Caco-2 (cell line): ENCODE measurements around the gene UBL7. TPM values are rescaled to one million over a fixed set of nuclear protein-coding genes. Genes with fewer than 3 reads are reported as not detected.

ENCODE experiments used
- BruUV-seq: library from RNA; stranded (reverse); fragments of 400-500 nt; replicated peaks from 2 replicates; lab custom pipeline; 2021; lab: Mats Ljungman, UMichigan
- CTCF ChIA-PET: fragments of 300-600 bp; sonication (Branson Sonifier 250); formaldehyde crosslinking; loops from one replicate; lab custom pipeline; 2022; ENCODE audit warnings: antibody characterized with exemption; lab: Charles Lee
- POLR2A ChIA-PET: fragments of 300-600 bp; sonication (Branson Sonifier 250); formaldehyde crosslinking; loops from one replicate; lab custom pipeline; 2022; ENCODE audit warnings: antibody characterized with exemption; lab: Charles Lee
- DNase-seq, 2 experiments: peaks; one replicate each; pipeline versions ENCODE4 v3.0.0 to v3.0.0-alpha.2; 2020 to 2022
- H3K27me3 ChIP-seq: replicated peaks from 2 replicates; pipeline ENCODE4 v1.6.0; 2011; ENCODE audit warnings: low read length; ENCODE audit not compliant: control insufficient read depth, insufficient read depth
- H3K36me3 ChIP-seq: 2 replicates; pipeline ENCODE4 v1.5.1; 2011; ENCODE audit warnings: low read length; ENCODE audit not compliant: control insufficient read depth, insufficient read depth
- H3K4me1 ChIP-seq: fragments of 250-450 bp; sonication (Bioruptor Pico); 2 replicates; pipeline ENCODE4 v1.5.1; 2020; ENCODE audit warnings: mild to moderate bottlenecking
- H3K4me3 ChIP-seq: 2 replicates; pipeline ENCODE4 v1.5.1; 2011; ENCODE audit warnings: low read depth, mild to moderate bottlenecking, control low read depth, low read length
- H3K9me3 ChIP-seq: fragments of 250-450 bp; sonication (Bioruptor Pico); 2 replicates; pipeline ENCODE4 v1.5.1; 2020; ENCODE audit warnings: mild to moderate bottlenecking, moderate library complexity
- H3K27ac Mint-ChIP-seq: one replicate; pipeline ENCODE4 v1.8.0; 2022; ENCODE audit warnings: mixed read lengths; ENCODE audit not compliant: unreplicated experiment
- H3K27me3 Mint-ChIP-seq: one replicate; pipeline ENCODE4 v1.8.0; 2022; ENCODE audit warnings: mixed read lengths; ENCODE audit not compliant: insufficient read depth, unreplicated experiment
- H3K36me3 Mint-ChIP-seq: one replicate; pipeline ENCODE4 v1.8.0; 2022; ENCODE audit warnings: mild to moderate bottlenecking, mixed read lengths; ENCODE audit not compliant: insufficient read depth, unreplicated experiment
- H3K4me1 Mint-ChIP-seq: one replicate; pipeline ENCODE4 v1.8.0; 2022; ENCODE audit warnings: low read depth, mixed read lengths; ENCODE audit not compliant: unreplicated experiment
- H3K4me3 Mint-ChIP-seq: one replicate; pipeline ENCODE4 v1.8.0; 2022; ENCODE audit warnings: mild to moderate bottlenecking, moderate library complexity, mixed read lengths; ENCODE audit not compliant: unreplicated experiment
- H3K9me3 Mint-ChIP-seq: one replicate; pipeline ENCODE4 v1.8.0; 2022; ENCODE audit warnings: mixed read lengths; ENCODE audit not compliant: unreplicated experiment
- intact Hi-C: fragments of 100-400 bp; cut with micrococcal nuclease; formaldehyde crosslinking; loops from one replicate; pipeline ENCODE4 v1.10.0; 2022; ENCODE audit not compliant: unreplicated experiment
- total RNA-seq: library from RNA; stranded (reverse); gene quantifications from 2 replicates; pipeline ENCODE4 v1.2.3, GENCODE V29; 2022
- TF ChIP-seq, protein P1 (sequence below), 2 experiments: fragments of 200-600 bp in 1 of 2; IDR thresholded peaks; 1 replicate in 1 of 2; 2 replicates in 1 of 2; pipeline versions ENCODE4 v1.5.1 to v1.8.0; 2011 to 2022; ENCODE audit warnings: antibody characterized with exemption in 1 of 2, control low read depth in 1 of 2, inconsistent platforms in 1 of 2, low read depth in 1 of 2, low read length in 1 of 2, mild to moderate bottlenecking in 1 of 2, moderate library complexity in 1 of 2; ENCODE audit not compliant: insufficient read depth in 1 of 2, severe bottlenecking in 1 of 2, unreplicated experiment in 1 of 2

Gene UBL7
- total RNA-seq, 1 experiment from 2014 or later = 34.4 TPM

DNA sequence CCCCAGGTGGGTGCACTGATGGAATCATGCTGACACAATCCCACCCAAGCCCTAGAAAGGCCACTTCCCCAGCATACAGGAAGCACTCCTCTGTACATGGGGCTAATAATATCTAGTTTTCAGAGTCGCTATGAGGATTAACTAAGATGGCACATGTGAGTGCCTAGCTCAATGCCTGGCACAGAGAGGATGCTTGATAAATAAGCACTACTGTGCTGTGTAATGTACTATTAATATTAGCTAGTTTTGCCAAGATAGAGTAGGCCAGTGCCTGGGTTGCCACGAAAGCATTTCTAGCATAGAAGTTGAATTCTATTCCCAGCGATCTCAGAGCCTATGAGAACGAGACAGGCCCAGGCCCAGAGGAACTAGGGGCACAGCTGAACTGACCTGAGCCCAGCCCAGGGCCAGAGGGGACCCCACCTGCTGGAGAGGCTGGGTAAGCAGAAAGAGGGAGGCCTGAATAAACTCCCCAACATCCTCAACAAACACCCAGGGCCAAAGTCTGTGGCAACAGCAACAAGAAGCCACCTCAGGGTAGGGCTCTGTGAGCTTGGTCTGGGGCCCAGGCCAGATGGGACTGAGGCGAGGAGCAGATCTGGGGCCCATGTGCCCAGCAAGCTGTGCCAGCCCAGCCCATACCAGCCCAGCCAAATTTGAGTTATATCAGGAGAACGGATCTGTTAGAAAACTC lies 19.6 kb downstream of the UBL7 start:
- peaks cover 64% of the 10 kb centered on the region for H3K4me1 ChIP-seq
- DNase-seq = no peak
- no TSS peak for BruUV-seq
- H3K9me3 ChIP-seq = no peaks in the 10 kb centered on the region
- H3K36me3 ChIP-seq = no peaks in the 10 kb centered on the region
- H3K4me1 Mint-ChIP-seq = peaks cover 59% of the 10 kb centered on the region
- H3K9me3 Mint-ChIP-seq = no peaks in the 10 kb centered on the region
- intact Hi-C loops = loop anchor here (5.0 kb wide), 1 partner anchor 101 kb away; the partner anchor contains the start of gene ARID3B
- TF ChIP-seq, protein P1, sequence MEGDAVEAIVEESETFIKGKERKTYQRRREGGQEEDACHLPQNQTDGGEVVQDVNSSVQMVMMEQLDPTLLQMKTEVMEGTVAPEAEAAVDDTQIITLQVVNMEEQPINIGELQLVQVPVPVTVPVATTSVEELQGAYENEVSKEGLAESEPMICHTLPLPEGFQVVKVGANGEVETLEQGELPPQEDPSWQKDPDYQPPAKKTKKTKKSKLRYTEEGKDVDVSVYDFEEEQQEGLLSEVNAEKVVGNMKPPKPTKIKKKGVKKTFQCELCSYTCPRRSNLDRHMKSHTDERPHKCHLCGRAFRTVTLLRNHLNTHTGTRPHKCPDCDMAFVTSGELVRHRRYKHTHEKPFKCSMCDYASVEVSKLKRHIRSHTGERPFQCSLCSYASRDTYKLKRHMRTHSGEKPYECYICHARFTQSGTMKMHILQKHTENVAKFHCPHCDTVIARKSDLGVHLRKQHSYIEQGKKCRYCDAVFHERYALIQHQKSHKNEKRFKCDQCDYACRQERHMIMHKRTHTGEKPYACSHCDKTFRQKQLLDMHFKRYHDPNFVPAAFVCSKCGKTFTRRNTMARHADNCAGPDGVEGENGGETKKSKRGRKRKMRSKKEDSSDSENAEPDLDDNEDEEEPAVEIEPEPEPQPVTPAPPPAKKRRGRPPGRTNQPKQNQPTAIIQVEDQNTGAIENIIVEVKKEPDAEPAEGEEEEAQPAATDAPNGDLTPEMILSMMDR (IDR thresholded peaks at IDR 0.05; ENCODE audit: insufficient read depth in 1 of 2, low read depth in 1 of 2, low read length in 1 of 2, severe bottlenecking in 1 of 2, unreplicated experiment in 1 of 2) = no peak
- peak overlapping the region; percentile 70 for H3K4me3 Mint-ChIP-seq
- ChIA-PET POLR2A (interaction anchor here (1.0 kb wide), 1 partner anchor 20 kb away, joined by 4 read pairs; the partner anchor contains the start of gene UBL7), CTCF (interaction anchor here (0.8 to 2.4 kb wide), 5 partner anchors 12 to 59 kb away, joined by 3 to 13 read pairs (median 5); partner anchors contain the start of gene UBL7)
- no peaks in the 10 kb centered on the region for H3K27me3 Mint-ChIP-seq
- peaks cover 20% of the 10 kb centered on the region for H3K36me3 Mint-ChIP-seq
- no peak overlapping the region for H3K4me3 ChIP-seq
- no peaks in the 10 kb centered on the region for H3K27me3 ChIP-seq
- H3K27ac Mint-ChIP-seq = peak overlapping the region; percentile 89

DNA sequence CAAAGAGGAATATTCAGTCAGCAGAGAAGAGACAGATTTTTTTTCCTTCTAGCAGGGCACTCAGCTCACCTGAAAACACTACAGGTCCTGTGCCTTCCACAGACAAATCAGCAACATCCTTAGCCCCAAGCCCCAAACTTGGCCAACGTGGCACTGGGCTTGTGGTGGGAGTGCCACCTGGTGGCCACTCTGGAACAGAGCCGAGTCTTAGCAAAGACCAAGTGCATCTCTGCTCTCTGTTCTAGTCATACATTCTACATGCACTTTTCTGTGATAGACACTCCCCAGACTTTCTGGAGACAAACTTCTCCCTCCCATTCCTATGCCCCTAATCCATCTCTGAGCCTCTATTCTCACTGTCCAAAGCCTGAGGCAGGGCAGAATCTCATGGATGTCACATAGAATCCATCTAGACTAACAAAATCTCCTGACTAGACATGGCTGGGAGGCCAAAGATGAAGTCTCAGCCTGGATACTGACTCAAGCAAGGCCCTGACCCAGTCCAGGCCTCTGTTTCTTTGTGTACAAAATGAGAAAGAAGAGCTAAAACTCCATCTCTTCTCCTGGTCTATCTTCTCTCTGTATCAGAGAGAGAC lies 22.1 kb downstream of the UBL7 start:
- Mint-ChIP-seq H3K27me3 (no peaks in the 10 kb centered on the region), H3K4me3 (no peak overlapping the region), H3K4me1 (peaks cover 45% of the 10 kb centered on the region), H3K9me3 (no peaks in the 10 kb centered on the region), H3K36me3 (peaks cover 15% of the 10 kb centered on the region), H3K27ac (peak overlapping the region; percentile 90)
- CTCF ChIA-PET = interaction anchor here (0.6 to 2.4 kb wide), 10 partner anchors 10 to 69 kb away, joined by 3 to 12 read pairs (median 4); no protein-coding TSS in a partner anchor
- TF ChIP-seq, protein P1 (IDR thresholded peaks at IDR 0.05; ENCODE audit: insufficient read depth in 1 of 2, low read depth in 1 of 2, low read length in 1 of 2, severe bottlenecking in 1 of 2, unreplicated experiment in 1 of 2) = peak; percentile 81 to 92
- peak; percentile 77 to 81 for DNase-seq
- H3K27me3 ChIP-seq = no peaks in the 10 kb centered on the region
- no peaks in the 10 kb centered on the region for H3K36me3 ChIP-seq
- H3K4me3 ChIP-seq = no peak overlapping the region
- H3K4me1 ChIP-seq = peaks cover 45% of the 10 kb centered on the region
- H3K9me3 ChIP-seq = no peaks in the 10 kb centered on the region
- POLR2A ChIA-PET = no interaction called here
- no TSS peak for BruUV-seq
- intact Hi-C loops = loop anchor here (1.0 to 2.0 kb wide), 2 partner anchors 57 to 64 kb away; no protein-coding TSS in a partner anchor

DNA sequence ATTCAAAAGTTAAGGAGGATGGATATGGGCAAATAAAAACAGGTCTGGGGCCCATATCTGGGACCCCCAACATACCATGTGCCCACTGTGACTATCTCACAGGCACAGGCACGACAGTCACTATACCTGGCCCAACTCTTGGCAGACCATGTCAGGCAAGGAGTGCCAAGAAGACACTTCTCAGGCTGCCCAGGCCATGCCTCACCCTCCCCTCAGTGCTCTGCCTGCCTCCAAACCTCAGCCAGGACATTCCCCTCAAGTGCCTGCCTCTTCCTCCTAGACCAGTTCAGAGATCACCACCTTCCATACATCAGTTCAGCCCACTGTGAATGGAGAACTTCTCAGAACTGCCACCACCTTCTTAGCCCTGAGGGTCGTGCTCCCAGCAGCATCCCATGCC lies 22.8 kb downstream of the UBL7 start:
- no TSS peak for BruUV-seq
- ChIA-PET CTCF (interaction anchor here (0.6 to 1.9 kb wide), 7 partner anchors 11 to 70 kb away, joined by 3 to 12 read pairs (median 3); no protein-coding TSS in a partner anchor), POLR2A (no interaction called here)
- H3K27ac Mint-ChIP-seq = peak overlapping the region; percentile 90
- H3K36me3 Mint-ChIP-seq = peaks cover 13% of the 10 kb centered on the region
- TF ChIP-seq, protein P1 (IDR thresholded peaks at IDR 0.05; ENCODE audit: insufficient read depth in 1 of 2, low read depth in 1 of 2, low read length in 1 of 2, severe bottlenecking in 1 of 2, unreplicated experiment in 1 of 2) = no peak
- Histone ChIP-seq H3K27me3 (no peaks in the 10 kb centered on the region), H3K9me3 (no peaks in the 10 kb centered on the region), H3K36me3 (no peaks in the 10 kb centered on the region), H3K4me3 (no peak overlapping the region), H3K4me1 (peaks cover 39% of the 10 kb centered on the region)
- no peak for DNase-seq
- intact Hi-C loops = loop anchor here (1.0 to 2.0 kb wide), 2 partner anchors 56 to 63 kb away; no protein-coding TSS in a partner anchor
- no peaks in the 10 kb centered on the region for H3K9me3 Mint-ChIP-seq
- no peak overlapping the region for H3K4me3 Mint-ChIP-seq
- no peaks in the 10 kb centered on the region for H3K27me3 Mint-ChIP-seq
- peaks cover 39% of the 10 kb centered on the region for H3K4me1 Mint-ChIP-seq
